Esophagus muscularis mucosa (tissue), 4 donors: ENCODE results near the gene COX8C. TPM values are rescaled to one million over a fixed set of nuclear protein-coding genes. Genes with fewer than 3 reads are reported as not detected.

ENCODE experiments used
- DNase-seq: peaks from one replicate; pipeline ENCODE4 v3.0.0-alpha.2; 2017; ENCODE audit errors: extremely low spot score
- H3K27ac ChIP-seq, 4 donors: fragments of 200-600 bp; sonication (generic); replicated peaks in 1 of 4; 1 replicate in 3 of 4; 2 replicates in 1 of 4; pipeline ENCODE4 v1.5.1; 2016 to 2019; ENCODE audit warnings: mild to moderate bottlenecking in 1 of 4
- H3K27me3 ChIP-seq, 4 donors: fragments of 200-600 bp; sonication (generic); one replicate each; pipeline versions ENCODE4 v1.5.1 to v1.6.0; 2016 to 2019
- H3K36me3 ChIP-seq, 4 donors: fragments of 200-600 bp; sonication (generic); one replicate each; pipeline ENCODE4 v1.5.1; 2016 to 2019
- H3K4me1 ChIP-seq, 4 donors: fragments of 200-600 bp; sonication (generic); one replicate each; pipeline ENCODE4 v1.5.1; 2016 to 2019
- H3K4me3 ChIP-seq, 4 donors: fragments of 200-600 bp; sonication (generic); 1 replicate in 2 of 4; 2 replicates in 2 of 4; pipeline ENCODE4 v1.5.1; 2016 to 2019; ENCODE audit warnings: mild to moderate bottlenecking in 4 of 4, moderate library complexity in 1 of 4
- H3K9me3 ChIP-seq, 4 donors: fragments of 200-600 bp; sonication (generic); 1 replicate in 3 of 4; 2 replicates in 1 of 4; pipeline ENCODE4 v1.5.1; 2016 to 2019
- EP300 ChIP-seq: sonication (generic); formaldehyde crosslinking; IDR thresholded peaks from one replicate; pipeline ENCODE4 v1.6.1; 2017; ENCODE audit warnings: antibody characterized with exemption
- POLR2A ChIP-seq: fragments of 450-650 bp; IDR thresholded peaks from one replicate; pipeline ENCODE4 v1.6.1; 2017; ENCODE audit warnings: antibody characterized with exemption, moderate library complexity, mild to moderate bottlenecking, low read depth
- POLR2AphosphoS5 ChIP-seq, 2 donors: sonication (generic); formaldehyde crosslinking; IDR thresholded peaks; one replicate each; pipeline ENCODE4 v1.6.1; 2017; ENCODE audit warnings: antibody characterized with exemption in 2 of 2
- WGBS: methylation state at CpG from one replicate; pipeline ENCODE4 v1.1.5; 2018; 5-methylcytosine and 5-hydroxymethylcytosine counted together
- intact Hi-C: fragments of 100-400 bp; cut with DNase I; formaldehyde crosslinking; loops from one replicate; pipeline ENCODE4 v1.15.1; 2023
- total RNA-seq, 4 donors: library from RNA; depleted of rRNA; stranded (reverse); fragments of >200 nt; gene quantifications; one replicate each; pipeline versions ENCODE4 v1.1.0 to v1.2.1, GENCODE V29; 2016
- TF ChIP-seq, protein P1 (sequence below), 3 experiments: fragments of 200-600 bp in 2 of 3; fragments of 450-650 bp in 1 of 3; sonication (generic) in 2 of 3; IDR thresholded peaks; one replicate each; pipeline ENCODE4 v1.5.1; 2017 to 2019; ENCODE audit warnings: antibody characterized with exemption in 3 of 3, mild to moderate bottlenecking in 2 of 3, moderate library complexity in 1 of 3

The COX8C gene
- total RNA-seq, 4 donors from 2014 or later = not detected

DNA sequence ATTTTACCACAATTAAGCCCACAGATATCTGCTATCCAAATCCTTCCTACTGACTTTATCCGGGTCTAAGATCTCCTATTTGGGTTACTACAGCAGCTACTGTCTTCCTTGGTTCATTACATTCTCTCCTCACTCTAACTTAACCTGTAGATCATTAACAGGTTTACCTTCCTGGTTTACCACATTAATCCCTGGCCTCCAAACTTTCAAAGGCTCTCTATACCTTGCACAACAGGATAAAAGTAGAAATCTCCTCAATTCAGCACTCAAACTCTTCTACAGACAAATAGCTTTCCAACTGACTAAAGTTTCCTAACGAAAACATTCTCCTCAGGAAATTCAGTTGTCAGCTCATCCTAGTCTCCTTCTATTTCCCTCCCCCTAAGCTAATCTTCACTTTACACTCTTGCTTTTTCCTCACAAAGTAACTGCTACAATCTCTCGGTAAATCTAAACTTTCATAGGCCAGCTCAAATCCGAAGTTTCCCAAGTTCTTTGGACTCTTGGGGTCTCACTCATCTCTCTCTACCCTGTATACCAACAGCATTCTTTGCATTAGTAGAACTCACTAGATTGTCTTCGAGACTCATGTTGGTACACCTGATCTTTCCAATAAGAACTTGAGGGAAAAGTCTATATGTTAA, 16.9 kb upstream of the COX8C start:
- intact Hi-C loops = loop anchor here (5.0 kb wide), 1 partner anchor 123 kb away; the partner anchor contains the start of genes GON7 and UBR7
- no peak overlapping the region for H3K27ac ChIP-seq

DNA sequence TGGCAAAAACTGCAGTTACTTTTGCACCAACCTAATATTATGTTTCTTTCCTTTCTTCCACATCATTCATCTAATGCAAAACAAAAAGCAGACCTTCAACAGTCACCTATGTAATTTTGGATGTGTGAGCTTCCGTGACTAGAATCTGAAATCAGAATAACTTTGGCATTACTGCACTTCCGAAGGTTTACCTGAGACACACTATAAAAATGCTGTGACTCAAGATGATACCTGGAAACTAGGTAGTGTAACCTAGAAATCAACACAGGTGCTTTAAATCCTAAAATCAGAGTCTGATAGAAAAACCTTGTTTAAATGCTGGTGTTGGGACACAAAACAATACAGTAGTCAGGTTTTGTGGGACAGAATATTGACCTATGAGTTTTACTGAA, 16.4 kb upstream of the COX8C start:
- Histone ChIP-seq H3K4me1 (peaks cover 25 to 48% (median 38%) of the 10 kb centered on the region in 4 donors), H3K27me3 (no peaks in the 10 kb centered on the region), H3K4me3 (no peak overlapping the region), H3K36me3 (no peaks in the 10 kb centered on the region), H3K9me3 (no peaks in the 10 kb centered on the region), H3K27ac (peak overlapping the region in 2 of 4 donors; percentile 99)
- WGBS = 89% methylated on average over 2 of the region's 2 CpGs
- no peak for DNase-seq
- intact Hi-C loops = loop anchor here (5.0 kb wide), 1 partner anchor 123 kb away; the partner anchor contains the start of genes GON7 and UBR7
- TF ChIP-seq POLR2AphosphoS5 (IDR thresholded peaks at IDR 0.05) (no peak), POLR2A (no peak), EP300 (no peak)
- TF ChIP-seq, protein P1, sequence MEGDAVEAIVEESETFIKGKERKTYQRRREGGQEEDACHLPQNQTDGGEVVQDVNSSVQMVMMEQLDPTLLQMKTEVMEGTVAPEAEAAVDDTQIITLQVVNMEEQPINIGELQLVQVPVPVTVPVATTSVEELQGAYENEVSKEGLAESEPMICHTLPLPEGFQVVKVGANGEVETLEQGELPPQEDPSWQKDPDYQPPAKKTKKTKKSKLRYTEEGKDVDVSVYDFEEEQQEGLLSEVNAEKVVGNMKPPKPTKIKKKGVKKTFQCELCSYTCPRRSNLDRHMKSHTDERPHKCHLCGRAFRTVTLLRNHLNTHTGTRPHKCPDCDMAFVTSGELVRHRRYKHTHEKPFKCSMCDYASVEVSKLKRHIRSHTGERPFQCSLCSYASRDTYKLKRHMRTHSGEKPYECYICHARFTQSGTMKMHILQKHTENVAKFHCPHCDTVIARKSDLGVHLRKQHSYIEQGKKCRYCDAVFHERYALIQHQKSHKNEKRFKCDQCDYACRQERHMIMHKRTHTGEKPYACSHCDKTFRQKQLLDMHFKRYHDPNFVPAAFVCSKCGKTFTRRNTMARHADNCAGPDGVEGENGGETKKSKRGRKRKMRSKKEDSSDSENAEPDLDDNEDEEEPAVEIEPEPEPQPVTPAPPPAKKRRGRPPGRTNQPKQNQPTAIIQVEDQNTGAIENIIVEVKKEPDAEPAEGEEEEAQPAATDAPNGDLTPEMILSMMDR (IDR thresholded peaks at IDR 0.05) = no peak

More for the DNA sequence above, 16.9 kb upstream of the COX8C start:
- DNase-seq = no peak
- H3K9me3 ChIP-seq = no peaks in the 10 kb centered on the region
- H3K4me1 ChIP-seq = peaks cover 25 to 48% (median 38%) of the 10 kb centered on the region in 4 donors
- no peaks in the 10 kb centered on the region for H3K36me3 ChIP-seq
- H3K4me3 ChIP-seq = no peak overlapping the region
- TF ChIP-seq POLR2A = no peak
- TF ChIP-seq, protein P1 (IDR thresholded peaks at IDR 0.05) = no peak
- TF ChIP-seq EP300 = no peak
- TF ChIP-seq POLR2AphosphoS5 (IDR thresholded peaks at IDR 0.05) = no peak
- 76% methylated on average over 5 of the region's 5 CpGs for WGBS
- H3K27me3 ChIP-seq = no peaks in the 10 kb centered on the region

DNA sequence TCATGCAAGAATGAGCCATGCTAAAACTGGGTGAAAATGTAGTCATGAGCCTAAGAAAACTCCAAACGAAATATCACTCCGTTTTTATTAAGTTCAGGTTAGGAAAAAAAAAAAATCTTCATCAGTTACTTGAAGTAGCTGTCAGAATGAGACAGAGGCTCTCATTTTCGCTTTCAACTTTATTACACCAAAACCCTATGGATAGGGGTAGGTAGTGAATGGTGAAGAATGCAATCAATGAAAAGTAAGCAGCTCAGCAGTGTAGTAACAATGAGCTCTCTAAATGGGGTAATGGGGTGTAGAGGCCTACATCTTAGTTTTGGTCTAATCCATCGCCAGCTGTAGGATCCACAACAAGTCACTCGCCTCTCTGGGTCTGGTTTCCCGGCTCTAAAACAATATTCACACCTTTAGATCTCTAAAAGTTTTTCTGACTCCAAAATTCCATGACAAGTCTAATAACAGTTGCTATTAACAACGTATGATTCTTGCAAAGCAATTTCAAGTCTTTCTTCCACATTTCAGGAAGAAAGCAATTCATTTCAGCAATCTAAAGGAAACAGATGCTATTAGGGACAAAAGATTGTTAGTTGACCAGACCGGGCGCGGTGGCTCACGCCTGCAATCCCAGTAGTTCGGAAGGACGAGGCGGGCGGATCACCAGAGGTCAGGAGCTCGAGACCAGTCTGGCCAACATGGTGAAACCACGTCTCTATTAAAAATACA, 15.8 kb upstream of the COX8C start:
- DNase-seq = no peak
- H3K27ac ChIP-seq = peak overlapping the region; percentile 97 to 99 (median 98)
- H3K27me3 ChIP-seq = no peaks in the 10 kb centered on the region
- H3K9me3 ChIP-seq = no peaks in the 10 kb centered on the region
- intact Hi-C loops = loop anchor here (5.0 kb wide), 1 partner anchor 124 kb away; the partner anchor contains the start of genes GON7 and UBR7
- WGBS = 50% methylated on average over 17 of the region's 17 CpGs
- TF ChIP-seq EP300 (no peak), POLR2A (no peak), POLR2AphosphoS5 (IDR thresholded peaks at IDR 0.05) (peak; percentile 14 to 32)
- TF ChIP-seq, protein P1 (IDR thresholded peaks at IDR 0.05) = no peak
- no peaks in the 10 kb centered on the region for H3K36me3 ChIP-seq
- peaks cover 25 to 47% (median 38%) of the 10 kb centered on the region in 4 donors for H3K4me1 ChIP-seq
- peak overlapping the region; percentile 92 to 97 (median 95) for H3K4me3 ChIP-seq

DNA sequence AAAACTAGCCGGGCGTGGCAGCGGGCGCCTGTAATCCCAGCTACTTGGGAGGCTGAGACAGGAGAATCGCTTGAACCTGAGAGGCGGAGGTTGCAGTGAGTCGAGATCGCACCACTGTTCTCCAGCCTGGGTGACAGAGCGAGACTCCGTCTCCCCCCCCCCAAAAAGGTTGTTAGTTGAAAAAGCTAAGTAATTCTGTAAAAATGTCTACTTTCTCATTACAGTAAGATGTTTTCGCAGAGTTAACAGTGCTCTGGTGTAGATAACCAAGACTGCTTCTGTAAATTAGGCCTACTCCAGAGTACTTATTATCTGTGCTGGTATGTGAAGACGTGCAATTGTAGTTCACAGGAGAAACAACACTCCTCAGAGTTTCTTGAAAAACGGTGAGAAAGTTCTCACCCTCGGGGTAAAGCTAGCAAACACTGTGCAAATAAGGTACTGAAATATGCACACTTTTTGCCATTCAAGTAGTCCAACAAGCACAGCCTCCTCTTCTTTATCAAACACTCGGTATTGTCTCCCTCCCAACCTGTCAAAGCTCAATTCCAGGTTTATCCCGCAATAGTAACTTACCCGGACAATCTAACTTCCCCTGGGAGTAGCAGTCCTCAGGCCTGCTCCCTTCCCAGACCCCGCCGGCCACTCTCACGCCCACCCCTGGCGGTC, 15.1 kb upstream of the COX8C start:
- WGBS = 31% methylated on average over 18 of the region's 21 CpGs
- intact Hi-C loops = loop anchor here (5.0 kb wide), 1 partner anchor 125 kb away; the partner anchor contains the start of genes GON7 and UBR7

More for the DNA sequence above, 15.1 kb upstream of the COX8C start:
- Histone ChIP-seq H3K27ac (peak overlapping the region; percentile 97 to 99 (median 98)), H3K36me3 (no peaks in the 10 kb centered on the region), H3K27me3 (no peaks in the 10 kb centered on the region), H3K4me3 (peak overlapping the region; percentile 92 to 97 (median 95)), H3K4me1 (peaks cover 25 to 40% (median 38%) of the 10 kb centered on the region in 4 donors), H3K9me3 (no peaks in the 10 kb centered on the region)
- TF ChIP-seq, protein P1 (IDR thresholded peaks at IDR 0.05) = no peak
- TF ChIP-seq EP300 (no peak), POLR2AphosphoS5 (IDR thresholded peaks at IDR 0.05) (no peak), POLR2A (no peak)
- no peak for DNase-seq
